Mononuclear cell (primary cell): Measurements from ENCODE around the gene C1orf141. TPM values are rescaled to one million over a fixed set of nuclear protein-coding genes. Genes with fewer than 3 reads are reported as not detected.
A peak's percentile ranks its signal among the peaks of the same experiment; 100 is the strongest.
"Not testable (repeated sequence)": the region's sequence is repeated elsewhere in the genome, so short reads cannot be mapped to it uniquely, and the experiment has no call there.

ENCODE experiments used
- H3K27me3 ChIP-seq: 2 replicates; pipeline ENCODE4 v1.6.0; 2011; ENCODE audit warnings: low read length, control low read depth; ENCODE audit not compliant: insufficient read depth
- H3K4me1 ChIP-seq: 2 replicates; pipeline ENCODE4 v1.5.1; 2011; ENCODE audit warnings: mild to moderate bottlenecking, low read length, control low read depth; ENCODE audit not compliant: insufficient read depth
- H3K4me3 ChIP-seq: 2 replicates; pipeline ENCODE4 v1.5.1; 2011; ENCODE audit warnings: mild to moderate bottlenecking, low read length, moderate library complexity
- H3K9me3 ChIP-seq: 2 replicates; pipeline ENCODE4 v1.5.1; 2011; ENCODE audit warnings: low read depth, mild to moderate bottlenecking, control low read depth, low read length
- total RNA-seq: library from RNA; depleted of rRNA; stranded (reverse); fragments of >200 nt; gene quantifications from one replicate; pipeline ENCODE4 v1.2.3, GENCODE V29; 2012

The C1orf141 gene
- total RNA-seq, 1 donor: under 0.01 TPM

GRCh38 chr1:67084765-67085318 is 49.9 kb downstream of the C1orf141 start:
- Histone ChIP-seq H3K4me3 (no peak overlapping the region), H3K9me3 (no peaks in the 10 kb centered on the region), H3K4me1 (no peaks in the 10 kb centered on the region), H3K27me3 (no peaks in the 10 kb centered on the region)

- no peaks in the 10 kb centered on the region for H3K9me3 ChIP-seq
- H3K4me1 ChIP-seq: no peaks in the 10 kb centered on the region
- no peak overlapping the region for H3K4me3 ChIP-seq
- no peaks in the 10 kb centered on the region for H3K27me3 ChIP-seq
Observed at GRCh38 chr1:67078291-67078690, 56.5 kb downstream of the C1orf141 start.

- peaks cover 4% of the 10 kb centered on the region for H3K9me3 ChIP-seq
- H3K27me3 ChIP-seq: no peaks in the 10 kb centered on the region
- no peaks in the 10 kb centered on the region for H3K4me1 ChIP-seq
- H3K4me3 ChIP-seq: no peak overlapping the region
Observed at GRCh38 chr1:67077593-67077992, 57.2 kb downstream of the C1orf141 start.

GRCh38 chr1:67072749-67073148 is 62.0 kb downstream of the C1orf141 start:
- Histone ChIP-seq H3K4me1 (no peaks in the 10 kb centered on the region), H3K9me3 (peaks cover 11% of the 10 kb centered on the region), H3K27me3 (peaks cover 3% of the 10 kb centered on the region), H3K4me3 (no peak overlapping the region)

GRCh38 chr1:67067655-67068054 is 67.1 kb downstream of the C1orf141 start:
- H3K4me1 ChIP-seq, H3K4me3 ChIP-seq, H3K27me3 ChIP-seq: not testable (repeated sequence)
- H3K9me3 ChIP-seq: peaks cover 10% of the 10 kb centered on the region

GRCh38 chr1:67062412-67062811 is 72.4 kb downstream of the C1orf141 start:
- no peak overlapping the region for H3K4me3 ChIP-seq
- no peaks in the 10 kb centered on the region for H3K27me3 ChIP-seq
- no peaks in the 10 kb centered on the region for H3K4me1 ChIP-seq
- no peaks in the 10 kb centered on the region for H3K9me3 ChIP-seq

GRCh38 chr1:67061266-67061665 is 73.5 kb downstream of the C1orf141 start:
- no peaks in the 10 kb centered on the region for H3K27me3 ChIP-seq
- H3K9me3 ChIP-seq: no peaks in the 10 kb centered on the region
- peaks cover 1% of the 10 kb centered on the region for H3K4me1 ChIP-seq
- H3K4me3 ChIP-seq: no peak overlapping the region

GRCh38 chr1:67060811-67061218 is 74.0 kb downstream of the C1orf141 start:
- Histone ChIP-seq H3K4me3 (no peak overlapping the region), H3K9me3 (no peaks in the 10 kb centered on the region), H3K27me3 (no peaks in the 10 kb centered on the region), H3K4me1 (peaks cover 6% of the 10 kb centered on the region)

- no peaks in the 10 kb centered on the region for H3K9me3 ChIP-seq
Observed at GRCh38 chr1:67059346-67059745, 75.4 kb downstream of the C1orf141 start.

GRCh38 chr1:67058761-67059160 is 76.0 kb downstream of the C1orf141 start:
- Histone ChIP-seq H3K27me3 (no peaks in the 10 kb centered on the region), H3K9me3 (no peaks in the 10 kb centered on the region), H3K4me1 (peaks cover 12% of the 10 kb centered on the region), H3K4me3 (no peak overlapping the region)

More at GRCh38 chr1:67059346-67059745, 75.4 kb downstream of the C1orf141 start:
- H3K27me3 ChIP-seq: no peaks in the 10 kb centered on the region
- H3K4me1 ChIP-seq: peaks cover 11% of the 10 kb centered on the region
- H3K4me3 ChIP-seq: no peak overlapping the region

GRCh38 chr1:67058242-67058641 is 76.5 kb downstream of the C1orf141 start:
- H3K9me3 ChIP-seq: no peaks in the 10 kb centered on the region
- no peaks in the 10 kb centered on the region for H3K27me3 ChIP-seq
- H3K4me3 ChIP-seq: no peak overlapping the region
- peaks cover 12% of the 10 kb centered on the region for H3K4me1 ChIP-seq

GRCh38 chr1:67053785-67054772 is 80.7 kb downstream of the C1orf141 start, which contains the start of gene SLC35D1:
TSS of gene SLC35D1 (minus strand) at chr1:67054148. CDS start at chr1:67054013, 135 bp downstream.
- no peaks in the 10 kb centered on the region for H3K27me3 ChIP-seq
- H3K9me3 ChIP-seq: no peaks in the 10 kb centered on the region
- peak within 1 kb of the TSS; percentile 75 for H3K4me3 ChIP-seq
- H3K4me1 ChIP-seq: peaks cover 19% of the 10 kb centered on the region

- H3K4me1 ChIP-seq: peaks cover 19% of the 10 kb centered on the region
- peak overlapping the region; percentile 75 for H3K4me3 ChIP-seq
- H3K27me3 ChIP-seq: no peaks in the 10 kb centered on the region
- no peaks in the 10 kb centered on the region for H3K9me3 ChIP-seq
Observed at GRCh38 chr1:67053535-67053784, 81.3 kb downstream of the C1orf141 start.

- H3K9me3 ChIP-seq: no peaks in the 10 kb centered on the region
- peaks cover 19% of the 10 kb centered on the region for H3K4me1 ChIP-seq
- no peaks in the 10 kb centered on the region for H3K27me3 ChIP-seq
- H3K4me3 ChIP-seq: peak overlapping the region; percentile 75
Observed at GRCh38 chr1:67052741-67053534, 81.8 kb downstream of the C1orf141 start.

- Histone ChIP-seq H3K4me3 (no peak overlapping the region), H3K27me3 (no peaks in the 10 kb centered on the region), H3K4me1 (peaks cover 17% of the 10 kb centered on the region), H3K9me3 (no peaks in the 10 kb centered on the region)
Observed at GRCh38 chr1:67051196-67051595, 83.6 kb downstream of the C1orf141 start.
